H9 (cell line): Measurements from ENCODE around the gene ZNF561. TPM values are rescaled to one million over a fixed set of nuclear protein-coding genes. Genes with fewer than 3 reads are reported as not detected.

Source experiments
- DNase-seq: peaks from one replicate; pipeline ENCODE4 v3.0.0-alpha.2; 2017
- H2AFZ ChIP-seq: one replicate; pipeline ENCODE4 v1.6.1; 2013; ENCODE audit warnings: mild to moderate bottlenecking, low read length, control low read depth, moderate library complexity
- H2AK5ac ChIP-seq: 2 replicates; pipeline ENCODE4 v1.6.1; 2013; ENCODE audit warnings: low read length, control low read depth, mixed read lengths; ENCODE audit not compliant: insufficient read length
- H2BK120ac ChIP-seq: one replicate; pipeline ENCODE4 v1.6.1; 2013; ENCODE audit warnings: low read depth, mild to moderate bottlenecking, low read length, control low read depth, inconsistent platforms; ENCODE audit not compliant: poor library complexity, severe bottlenecking
- H2BK12ac ChIP-seq: 2 replicates; pipeline ENCODE4 v1.6.1; 2013; ENCODE audit warnings: low read length, control low read depth, mixed read lengths, low read depth; ENCODE audit not compliant: insufficient read length
- H2BK15ac ChIP-seq: 2 replicates; pipeline ENCODE4 v1.6.1; 2013; ENCODE audit warnings: low read depth, low read length, control low read depth
- H2BK20ac ChIP-seq: one replicate; pipeline ENCODE4 v1.6.1; 2013; ENCODE audit warnings: low read depth, mild to moderate bottlenecking, low read length, control low read depth, inconsistent platforms; ENCODE audit not compliant: poor library complexity, severe bottlenecking
- H2BK5ac ChIP-seq: 2 replicates; pipeline ENCODE4 v1.6.1; 2013; ENCODE audit warnings: low read length, control low read depth, mixed read lengths; ENCODE audit not compliant: insufficient read length
- H3K14ac ChIP-seq: 2 replicates; pipeline ENCODE4 v1.6.1; 2013; ENCODE audit warnings: low read length, control low read depth; ENCODE audit not compliant: insufficient read depth
- H3K18ac ChIP-seq: 2 replicates; pipeline ENCODE4 v1.6.1; 2013; ENCODE audit warnings: low read depth, mild to moderate bottlenecking, mixed read lengths, low read length, control low read depth; ENCODE audit not compliant: insufficient read length
- H3K23ac ChIP-seq: 2 replicates; pipeline ENCODE4 v1.6.1; 2013; ENCODE audit warnings: low read length, control low read depth, mixed read lengths, low read depth; ENCODE audit not compliant: insufficient read length
- H3K23me2 ChIP-seq: 2 replicates; pipeline ENCODE4 v1.6.1; 2013; ENCODE audit warnings: low read depth, mild to moderate bottlenecking, mixed read lengths, low read length, control low read depth; ENCODE audit not compliant: insufficient read length, poor library complexity, severe bottlenecking
- H3K27ac ChIP-seq: 2 replicates; pipeline ENCODE4 v1.5.1; 2013; ENCODE audit warnings: low read length, control low read depth, mixed read lengths, low read depth; ENCODE audit not compliant: insufficient read length
- H3K27me3 ChIP-seq: 2 replicates; pipeline ENCODE4 v1.6.1; 2013; ENCODE audit warnings: low read length, control low read depth, inconsistent platforms; ENCODE audit not compliant: insufficient read depth
- H3K4ac ChIP-seq: 2 replicates; pipeline ENCODE4 v1.6.1; 2013; ENCODE audit warnings: low read depth, mild to moderate bottlenecking, control low read depth, inconsistent platforms, low read length, moderate library complexity
- H3K4me1 ChIP-seq: 2 replicates; pipeline ENCODE4 v1.6.1; 2013; ENCODE audit warnings: low read length, control low read depth, inconsistent platforms; ENCODE audit not compliant: insufficient read depth
- H3K4me2 ChIP-seq: 2 replicates; pipeline ENCODE4 v1.6.1; 2013; ENCODE audit warnings: low read length, control low read depth, mixed read lengths; ENCODE audit not compliant: insufficient read length, insufficient read depth
- H3K56ac ChIP-seq: 2 replicates; pipeline ENCODE4 v1.6.1; 2013; ENCODE audit warnings: low read depth, mild to moderate bottlenecking, mixed read lengths, low read length, control low read depth; ENCODE audit not compliant: insufficient read length
- H3K79me1 ChIP-seq: 2 replicates; pipeline ENCODE4 v1.6.1; 2013; ENCODE audit warnings: low read depth, mild to moderate bottlenecking, moderate library complexity, low read length, control low read depth, inconsistent platforms; ENCODE audit not compliant: insufficient read depth, poor library complexity, severe bottlenecking
- H3K79me2 ChIP-seq: 2 replicates; pipeline ENCODE4 v1.6.1; 2013; ENCODE audit warnings: low read length, control low read depth, inconsistent platforms; ENCODE audit not compliant: insufficient read depth
- H3K9ac ChIP-seq: 2 replicates; pipeline ENCODE4 v1.6.1; 2013; ENCODE audit warnings: low read length, control low read depth, mixed read lengths; ENCODE audit not compliant: insufficient read length; ENCODE audit errors: extremely low read depth
- H3K9me3 ChIP-seq: one replicate; pipeline ENCODE4 v1.6.1; 2013; ENCODE audit warnings: low read depth, low read length, inconsistent platforms; ENCODE audit not compliant: control insufficient read depth
- H3T11ph ChIP-seq: one replicate; pipeline ENCODE4 v1.6.1; 2013; ENCODE audit warnings: mild to moderate bottlenecking, low read length, control low read depth, inconsistent platforms
- H4K20me1 ChIP-seq: one replicate; pipeline ENCODE4 v1.6.1; 2013; ENCODE audit not compliant: control insufficient read depth, insufficient read length, insufficient read depth
- H4K5ac ChIP-seq: 2 replicates; pipeline ENCODE4 v1.6.1; 2013; ENCODE audit warnings: low read depth, mild to moderate bottlenecking, mixed read lengths, low read length, control low read depth; ENCODE audit not compliant: insufficient read length
- H4K8ac ChIP-seq: replicated peaks from 2 replicates; pipeline ENCODE4 v1.6.1; 2013; ENCODE audit warnings: low read length, control low read depth, mixed read lengths, low read depth; ENCODE audit not compliant: insufficient read length
- H4K91ac ChIP-seq: 2 replicates; pipeline ENCODE4 v1.6.1; 2013; ENCODE audit warnings: low read depth, mild to moderate bottlenecking, moderate library complexity, mixed read lengths, low read length, control low read depth; ENCODE audit not compliant: insufficient read length
- H3K27ac Mint-ChIP-seq, 3 experiments: 2 replicates in 2 of 3; 3 replicates in 1 of 3; pipeline ENCODE4 v1.8.0; 2020 to 2021; ENCODE audit warnings: mixed read lengths in 3 of 3, mild to moderate bottlenecking in 1 of 3, moderate library complexity in 1 of 3
- H3K27me3 Mint-ChIP-seq: 2 replicates; pipeline ENCODE4 v1.8.0; 2021; ENCODE audit warnings: low read depth, mild to moderate bottlenecking, moderate library complexity, mixed read lengths
- H3K36me3 Mint-ChIP-seq, 3 experiments: 2 replicates in 2 of 3; 3 replicates in 1 of 3; pipeline ENCODE4 v1.8.0; 2020 to 2021; ENCODE audit warnings: low read depth in 3 of 3, mixed read lengths in 3 of 3; ENCODE audit not compliant: insufficient read depth in 1 of 3
- H3K4me1 Mint-ChIP-seq, 2 experiments: 2 replicates each; pipeline ENCODE4 v1.8.0; 2020; ENCODE audit warnings: mixed read lengths in 2 of 2
- H3K4me3 Mint-ChIP-seq, 2 experiments: 2 replicates in 1 of 2; 3 replicates in 1 of 2; pipeline ENCODE4 v1.8.0; 2020 to 2021; ENCODE audit warnings: mild to moderate bottlenecking in 2 of 2, mixed read lengths in 2 of 2, moderate library complexity in 1 of 2
- H3K9me3 Mint-ChIP-seq, 2 experiments: 2 replicates in 1 of 2; 3 replicates in 1 of 2; pipeline ENCODE4 v1.8.0; 2020; ENCODE audit warnings: mild to moderate bottlenecking in 2 of 2, mixed read lengths in 2 of 2, moderate library complexity in 1 of 2
- WGBS: extraction: QIAGEN DNeasy Blood & Tissue Kit; methylation state at CpG from one replicate; pipeline ENCODE4 v1.1.7; 2013; ENCODE audit warnings: missing lambda C conversion rate, low lambda C conversion rate, mixed read lengths; ENCODE audit not compliant: insufficient read length; ENCODE audit errors: extremely low coverage; 5-methylcytosine and 5-hydroxymethylcytosine counted together
- total RNA-seq: library from RNA; stranded (reverse); gene quantifications from 2 replicates; pipeline ENCODE4 v1.2.1, GENCODE V29; 2021
- TF ChIP-seq, protein P1 (sequence below): fragments of 200-600 bp; sonication (generic); conservative IDR thresholded peaks from 3 replicates; pipeline ENCODE4 v1.8.0; 2021; ENCODE audit warnings: antibody characterized with exemption, mild to moderate bottlenecking

ZNF561 gene
- total RNA-seq, 1 experiment from 2014 or later, result 50.8 TPM

- Histone ChIP-seq H3K4me1 (peaks cover 2% of the 10 kb centered on the region; the same call in 1 of the 2 replicates), H3K9me3 (peaks cover 44% of the 10 kb centered on the region), H3K23ac (no peak overlapping the region), H3K79me1 (peaks cover 2% of the 10 kb centered on the region), H3K4me2 (no peak overlapping the region), H3T11ph (no peak overlapping the region), H3K56ac (no peak overlapping the region), H2BK15ac (no peak overlapping the region), H2AFZ (no peak overlapping the region), H4K91ac (no peak overlapping the region), H4K5ac (no peak overlapping the region), H4K20me1 (no peaks in the 10 kb centered on the region), H3K14ac (no peak overlapping the region), H2BK5ac (no peak overlapping the region), H2BK12ac (no peak overlapping the region), H3K23me2 (no peaks in the 10 kb centered on the region), H2BK20ac (no peak overlapping the region), H3K27ac (no peak overlapping the region), H3K9ac (no peak overlapping the region), H3K79me2 (no peaks in the 10 kb centered on the region), H4K8ac (no peak overlapping the region), H2BK120ac (no peak overlapping the region), H3K18ac (no peak overlapping the region), H3K4ac (no peak overlapping the region), H2AK5ac (no peak overlapping the region), H3K27me3 (no peaks in the 10 kb centered on the region)
- Mint-ChIP-seq H3K4me3 (0 out of 5 replicates have a peak overlapping the region, but pooled peaks of 1 of the 2 experiments have one; percentile 20), H3K9me3 (peaks cover 46 to 58% of the 10 kb centered on the region in 2 experiments), H3K36me3 (peaks cover 62 to 68% (median 67%) of the 10 kb centered on the region in 3 experiments), H3K27ac (no peak overlapping the region; a peak in 1 of 7 replicates), H3K27me3 (no peaks in the 10 kb centered on the region), H3K4me1 (peaks cover 21% of the 10 kb centered on the region in 2 experiments)
- no peak for DNase-seq
- WGBS, result no CpG with 5 or more reads among the region's 5 CpGs
- TF ChIP-seq, protein P1, sequence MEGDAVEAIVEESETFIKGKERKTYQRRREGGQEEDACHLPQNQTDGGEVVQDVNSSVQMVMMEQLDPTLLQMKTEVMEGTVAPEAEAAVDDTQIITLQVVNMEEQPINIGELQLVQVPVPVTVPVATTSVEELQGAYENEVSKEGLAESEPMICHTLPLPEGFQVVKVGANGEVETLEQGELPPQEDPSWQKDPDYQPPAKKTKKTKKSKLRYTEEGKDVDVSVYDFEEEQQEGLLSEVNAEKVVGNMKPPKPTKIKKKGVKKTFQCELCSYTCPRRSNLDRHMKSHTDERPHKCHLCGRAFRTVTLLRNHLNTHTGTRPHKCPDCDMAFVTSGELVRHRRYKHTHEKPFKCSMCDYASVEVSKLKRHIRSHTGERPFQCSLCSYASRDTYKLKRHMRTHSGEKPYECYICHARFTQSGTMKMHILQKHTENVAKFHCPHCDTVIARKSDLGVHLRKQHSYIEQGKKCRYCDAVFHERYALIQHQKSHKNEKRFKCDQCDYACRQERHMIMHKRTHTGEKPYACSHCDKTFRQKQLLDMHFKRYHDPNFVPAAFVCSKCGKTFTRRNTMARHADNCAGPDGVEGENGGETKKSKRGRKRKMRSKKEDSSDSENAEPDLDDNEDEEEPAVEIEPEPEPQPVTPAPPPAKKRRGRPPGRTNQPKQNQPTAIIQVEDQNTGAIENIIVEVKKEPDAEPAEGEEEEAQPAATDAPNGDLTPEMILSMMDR, result no peak
These were observed 29.3 kb upstream of the ZNF561 start for GRCh38 chr19:9650345-9650744.
